ENCODE results near the gene WDR18.

- no peak for TF ChIP-seq POLR2A (IDR thresholded peaks at IDR 0.05; ENCODE audit: low read depth)
- no peak for TF ChIP-seq CTCF (IDR thresholded peaks at IDR 0.05)
- no peak for TF ChIP-seq POLR2AphosphoS5 (IDR thresholded peaks at IDR 0.05)
- no peak for TF ChIP-seq EP300 (IDR thresholded peaks at IDR 0.05)
Observed at GRCh38 chr19:952680-953444, 31.3 kb upstream of the WDR18 start.

Measured in esophagus muscularis mucosa (tissue), 4 donors.